ENCODE results near the gene UBE2R2.
"Not testable (repeated sequence)": the region's sequence is repeated elsewhere in the genome, so short reads cannot be mapped to it uniquely, and the experiment has no call there.

Gene UBE2R2

DNA sequence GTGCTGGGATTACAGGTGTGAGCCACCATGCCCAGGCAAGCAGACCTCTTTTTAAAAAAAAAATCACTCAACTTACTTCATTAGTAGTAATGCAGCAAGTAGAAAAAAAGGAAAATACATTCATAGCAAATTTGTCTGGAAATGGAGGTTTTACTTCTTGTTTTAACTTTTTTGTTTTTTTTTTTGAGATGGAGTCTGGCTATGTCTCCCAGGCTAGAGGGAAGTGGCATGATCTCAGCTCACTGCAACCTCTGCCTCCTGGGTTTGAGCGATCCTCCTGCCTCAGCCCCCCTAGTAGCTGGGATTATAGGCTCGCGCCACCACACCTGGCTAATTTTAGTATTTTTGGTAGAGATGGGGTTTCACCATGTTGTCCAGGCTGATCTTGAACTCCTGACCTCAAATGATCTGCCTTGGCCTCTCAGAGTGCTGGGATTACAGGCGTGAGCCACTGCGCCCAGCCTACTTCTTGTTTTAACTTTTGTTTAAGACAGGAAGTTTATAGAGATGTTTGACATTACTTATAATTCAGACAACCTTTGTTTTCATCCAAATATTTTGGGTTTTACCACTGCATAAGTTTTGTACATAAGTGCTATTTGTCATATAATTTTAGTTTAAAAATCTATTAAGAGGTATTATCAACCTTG is 26.5 kb downstream of the UBE2R2 start:
- DNase-seq (ENCODE audit: low read depth), result no peak

DNA sequence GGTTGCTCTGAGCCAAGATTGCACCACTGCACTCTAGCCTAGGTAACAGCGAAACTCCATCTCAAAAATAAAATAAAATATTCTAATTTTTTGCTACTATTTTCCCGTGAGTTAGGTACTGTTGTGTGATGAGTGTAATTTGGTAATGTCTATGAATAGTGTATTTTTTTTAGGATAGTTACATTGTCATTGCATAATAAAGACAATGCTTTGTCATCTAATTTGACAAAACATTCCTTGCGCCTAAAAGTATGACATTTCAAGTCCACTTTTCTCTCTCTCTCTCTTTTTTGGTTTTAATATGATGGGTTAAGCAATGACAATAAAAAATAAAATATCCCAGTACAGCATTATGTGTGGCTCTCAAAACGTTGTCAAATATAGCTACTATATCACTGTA is 29.3 kb downstream of the UBE2R2 start:
- no peak for DNase-seq (ENCODE audit: low read depth)

GRCh38 chr9:33847894-33848205 is 30.9 kb downstream of the UBE2R2 start:
- not testable (repeated sequence) for DNase-seq (ENCODE audit: low read depth)

GRCh38 chr9:33850267-33850629 is 33.3 kb downstream of the UBE2R2 start:
- DNase-seq (ENCODE audit: low read depth), result no peak

DNA sequence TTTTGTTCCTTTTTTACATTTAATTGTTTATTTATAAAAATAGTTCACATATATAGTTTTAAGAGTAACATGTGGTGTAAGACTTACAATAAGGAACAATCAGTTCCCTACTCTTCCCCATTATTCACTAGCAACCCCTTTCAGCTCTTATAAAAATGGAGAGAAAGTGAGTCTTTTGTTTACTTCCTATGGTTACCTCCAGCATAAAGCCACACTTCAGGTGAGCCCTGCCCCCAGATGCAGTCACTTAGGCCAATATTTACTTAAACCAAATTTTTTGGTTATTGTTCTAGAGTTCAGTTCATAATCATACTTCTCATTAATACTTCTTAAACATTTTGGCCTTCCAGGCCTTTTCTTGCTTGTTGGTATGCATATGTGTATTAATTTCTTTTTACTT is 33.7 kb downstream of the UBE2R2 start:
- no peak for DNase-seq (ENCODE audit: low read depth)

DNA sequence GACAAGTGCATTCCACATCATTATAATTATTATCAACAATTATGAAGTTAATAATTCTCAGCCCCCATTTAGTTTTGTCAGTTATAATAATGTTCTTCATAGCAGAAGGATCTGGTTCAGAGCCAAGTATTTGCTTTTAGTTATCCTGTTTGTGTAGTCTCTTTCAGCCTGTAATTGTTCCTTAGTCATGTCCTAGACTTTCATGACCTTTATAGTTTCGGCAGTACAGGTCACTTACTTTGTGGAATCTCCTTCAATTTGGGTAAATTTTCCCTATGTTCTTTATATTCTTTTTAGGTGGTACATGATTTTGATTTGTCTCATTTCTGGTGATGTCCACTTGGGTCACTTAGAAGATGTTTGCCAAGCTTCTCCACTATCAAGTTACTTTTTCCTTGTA is 34.3 kb downstream of the UBE2R2 start:
- DNase-seq (ENCODE audit: low read depth), result no peak

DNA sequence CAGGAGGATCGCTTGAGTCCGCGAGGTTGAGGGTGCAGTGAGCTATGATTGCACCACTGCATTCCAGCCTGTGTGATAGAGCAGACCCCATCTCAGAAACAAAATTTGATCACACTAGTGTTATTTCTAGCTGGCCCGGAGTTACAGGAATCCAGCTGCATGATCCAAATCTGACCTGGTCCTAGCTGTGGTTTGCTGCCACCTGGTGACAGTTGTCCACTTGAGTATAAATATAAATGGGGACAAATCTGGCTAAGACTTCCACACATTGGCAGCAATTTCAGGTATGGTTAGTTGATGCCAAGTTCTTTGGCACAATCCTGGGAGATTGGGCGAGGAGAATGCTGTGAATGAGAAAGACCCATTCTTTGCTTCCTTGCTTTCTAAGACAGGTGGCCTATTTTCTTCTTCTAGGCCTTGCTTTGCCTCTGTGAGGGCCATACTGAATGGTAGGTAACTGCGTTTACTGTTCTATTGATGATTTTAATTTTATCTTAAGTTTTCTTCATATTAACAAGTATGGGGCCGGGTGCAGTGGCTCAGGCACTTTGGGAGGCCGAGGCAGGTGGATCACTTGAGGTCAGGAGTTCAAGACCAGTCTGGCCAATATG is 35.4 kb downstream of the UBE2R2 start:
- DNase-seq (ENCODE audit: low read depth), result no peak

GRCh38 chr9:33856247-33856646 is 39.3 kb downstream of the UBE2R2 start:
- DNase-seq (ENCODE audit: low read depth), result no peak

DNA sequence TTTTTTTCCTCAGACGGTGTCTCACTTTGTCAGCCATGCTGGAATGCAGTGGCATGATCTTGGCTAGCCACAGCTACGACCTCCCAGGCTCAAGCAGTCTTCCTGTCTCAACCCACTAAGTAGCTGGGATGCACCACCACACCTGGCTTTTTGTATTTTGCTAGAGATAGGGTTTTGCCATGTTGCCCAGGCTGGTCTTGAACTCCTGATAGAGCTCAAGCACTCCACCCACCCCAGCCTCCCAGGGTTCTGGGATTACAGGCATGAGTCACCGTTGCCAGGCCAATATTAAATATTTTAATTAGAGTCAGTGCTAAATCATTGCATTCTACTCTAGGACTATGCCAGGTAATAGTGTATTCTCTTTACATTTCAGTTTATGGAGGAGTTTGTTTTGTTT is 41.5 kb downstream of the UBE2R2 start:
- no peak for DNase-seq (ENCODE audit: low read depth)

DNA sequence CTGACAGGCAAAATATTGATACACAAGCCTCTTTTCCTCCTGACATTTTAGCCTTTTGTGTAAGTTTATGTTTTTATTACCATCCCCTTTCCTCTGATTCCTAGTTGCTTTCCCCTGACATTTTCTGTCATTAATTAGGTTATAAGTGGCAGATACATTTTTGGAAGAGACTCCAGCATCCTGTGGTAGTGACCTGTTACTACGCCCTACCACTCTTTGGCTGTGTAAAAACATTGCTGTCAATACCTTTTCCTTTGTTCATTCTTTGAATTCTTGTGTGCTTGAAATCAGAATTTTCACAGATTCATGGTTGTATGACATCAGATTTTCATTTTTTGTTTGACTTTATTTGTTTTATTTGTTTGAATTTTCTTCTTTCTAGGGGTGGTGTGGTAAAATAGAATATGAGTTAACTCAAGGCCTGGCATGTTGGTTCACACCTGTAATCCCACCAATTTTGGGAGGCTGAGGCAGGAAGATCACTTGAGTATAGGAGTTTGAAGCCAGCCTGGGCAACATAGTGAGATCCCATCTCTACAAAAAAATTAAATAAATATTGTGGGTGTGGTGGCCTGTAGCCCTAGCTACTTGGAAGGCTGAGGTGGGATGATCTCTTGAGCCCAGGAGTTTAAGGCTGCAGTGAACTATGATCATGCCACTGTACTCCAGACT is 43.4 kb downstream of the UBE2R2 start:
- DNase-seq (ENCODE audit: low read depth), result no peak

DNA sequence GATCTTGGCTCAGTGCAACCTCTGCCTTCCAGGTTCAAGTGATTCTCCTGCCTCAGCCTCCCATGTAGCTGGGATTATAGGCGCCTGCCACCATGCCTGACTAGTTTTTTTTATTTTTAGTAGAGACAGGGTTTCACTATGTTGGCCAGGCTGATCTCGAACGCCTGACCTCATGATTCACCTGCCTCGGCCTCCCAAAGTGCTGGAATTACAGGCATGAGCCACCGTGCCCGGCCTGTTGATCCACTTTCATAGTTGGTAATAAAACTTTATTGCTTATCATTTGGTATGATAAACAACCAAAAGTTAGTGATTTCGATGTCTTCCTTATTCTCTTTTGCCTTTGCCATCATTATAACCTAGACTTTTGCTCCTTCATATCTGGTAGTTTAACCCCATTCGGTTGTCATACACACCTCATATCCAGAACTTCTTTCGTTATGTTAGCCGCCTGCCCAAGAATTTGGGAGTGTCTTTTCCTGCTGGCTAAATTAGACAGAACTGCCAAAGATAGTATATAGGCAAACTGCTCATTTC is 45.0 kb downstream of the UBE2R2 start:
- no peak for DNase-seq (ENCODE audit: low read depth)

- DNase-seq (ENCODE audit: low read depth), result not testable (repeated sequence)
Measured at GRCh38 chr9:33863027-33863426, 46.1 kb downstream of the UBE2R2 start.

DNA sequence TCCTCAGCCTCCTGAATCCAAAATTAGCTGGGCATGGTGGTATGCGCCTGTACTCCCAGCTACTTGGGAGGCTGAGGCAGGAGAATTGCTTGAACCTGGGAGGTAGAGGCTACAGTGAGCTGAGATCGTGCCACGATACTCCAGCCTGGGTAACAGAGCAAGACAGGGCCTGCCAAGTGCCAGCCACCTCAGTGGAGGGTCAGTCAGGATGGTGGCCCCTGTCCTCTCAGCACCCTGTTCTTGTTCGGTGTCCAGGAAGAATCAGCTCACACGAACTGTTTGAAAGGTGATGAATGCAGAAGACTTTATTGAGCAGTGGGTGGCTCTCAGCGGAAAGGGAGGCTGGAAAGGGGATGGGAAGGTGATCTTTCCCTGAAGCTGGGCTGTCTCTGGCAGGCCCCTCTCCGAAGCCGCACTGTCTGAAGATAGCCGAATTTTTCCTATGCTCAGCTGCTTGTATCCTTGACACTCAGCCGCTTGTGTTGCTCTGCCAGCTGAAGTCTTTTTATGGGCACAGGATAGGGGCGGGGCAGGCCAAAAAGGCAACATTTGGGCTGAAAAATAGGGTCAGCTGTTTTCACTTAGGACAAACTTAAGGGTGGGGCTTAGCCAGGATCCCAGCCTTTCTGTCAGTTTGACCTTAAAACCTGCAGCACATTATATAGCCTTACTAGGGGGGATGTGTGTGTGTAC is 50.9 kb downstream of the UBE2R2 start:
- DNase-seq (ENCODE audit: low read depth), result no peak

DNA sequence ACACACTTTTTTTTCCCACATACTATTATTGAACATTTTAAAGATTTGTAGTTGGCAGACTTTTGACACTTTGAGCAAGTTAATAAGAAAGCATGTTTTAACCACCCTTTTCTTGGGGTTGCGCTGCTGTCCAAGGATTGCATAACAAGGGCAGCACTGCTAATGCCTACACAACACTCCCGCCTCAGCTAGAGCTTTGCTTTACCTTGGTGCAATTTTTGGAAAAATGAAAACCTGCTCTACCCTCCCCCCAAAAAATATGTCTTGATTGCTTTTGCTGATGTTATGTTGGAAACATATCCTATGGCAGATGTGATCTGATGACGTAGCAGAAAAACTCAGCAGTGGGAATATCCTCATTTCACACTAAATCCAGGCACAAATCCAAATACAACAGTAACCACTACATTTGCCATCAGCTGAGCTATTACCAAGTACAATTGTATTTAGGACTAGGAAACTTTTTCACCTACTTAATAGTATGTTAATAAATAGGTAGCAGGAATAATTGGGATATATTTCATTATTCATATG is 51.5 kb downstream of the UBE2R2 start:
- DNase-seq (ENCODE audit: low read depth), result no peak

- DNase-seq (ENCODE audit: low read depth), result not testable (repeated sequence)
Measured at GRCh38 chr9:33869243-33869642, 52.3 kb downstream of the UBE2R2 start.

- DNase-seq (ENCODE audit: low read depth), result no peak
Measured at GRCh38 chr9:33877727-33878489, 60.9 kb downstream of the UBE2R2 start.

- DNase-seq (ENCODE audit: low read depth), result no peak
Measured at GRCh38 chr9:33878691-33879366, 61.9 kb downstream of the UBE2R2 start.

- DNase-seq (ENCODE audit: low read depth), result no peak
Measured at GRCh38 chr9:33880211-33881089, 63.5 kb downstream of the UBE2R2 start.

- peak; percentile 22 for DNase-seq (ENCODE audit: low read depth)
Measured at GRCh38 chr9:33881635-33882034, 64.7 kb downstream of the UBE2R2 start.
